Neural cell (in vitro differentiated cells): ENCODE data around the gene MLC1. TPM values are rescaled to one million over a fixed set of nuclear protein-coding genes. Genes with fewer than 3 reads are reported as not detected.

Experiments
- H2AFZ ChIP-seq: fragments of 200-600, 300-800 bp; sonication (generic), shearing (Covaris generic); 2 replicates; pipeline ENCODE4 v1.6.0; 2014; ENCODE audit warnings: low read depth, mild to moderate bottlenecking, antibody characterized with exemption, low read length, moderate library complexity
- H3F3A ChIP-seq: fragments of 200-600 bp; shearing (Covaris generic); 2 replicates; pipeline ENCODE4 v1.6.1; 2016; ENCODE audit warnings: mild to moderate bottlenecking, moderate library complexity, mixed read lengths, antibody characterized with exemption, low read length; ENCODE audit not compliant: insufficient read depth, poor library complexity, severe bottlenecking
- H3K27ac ChIP-seq: fragments of 200-600, 300-800 bp; sonication (generic), shearing (Covaris generic); 2 replicates; pipeline ENCODE4 v1.5.1; 2014; ENCODE audit warnings: mild to moderate bottlenecking, low read length, moderate library complexity
- H3K27me3 ChIP-seq: fragments of 300-800, 200-600 bp; sonication (generic), shearing (Covaris generic); 2 replicates; pipeline ENCODE4 v1.6.0; 2014; ENCODE audit warnings: mild to moderate bottlenecking, low read depth, low read length, moderate library complexity; ENCODE audit not compliant: insufficient read depth
- H3K36me3 ChIP-seq: fragments of 300-800, 200-600 bp; sonication (generic), shearing (Covaris generic); 2 replicates; pipeline ENCODE4 v1.5.1; 2014; ENCODE audit warnings: mild to moderate bottlenecking, antibody characterized with exemption, low read length, moderate library complexity; ENCODE audit not compliant: insufficient read depth
- H3K4me2 ChIP-seq: fragments of 300-800, 200-600 bp; sonication (generic), shearing (Covaris generic); 2 replicates; pipeline ENCODE4 v1.6.0; 2014; ENCODE audit warnings: mild to moderate bottlenecking, low read length
- H3K4me3 ChIP-seq: fragments of 300-800, 200-600 bp; sonication (generic), shearing (Covaris generic); 2 replicates; pipeline ENCODE4 v1.5.1; 2014; ENCODE audit warnings: mild to moderate bottlenecking, low read length, moderate library complexity
- H3K79me2 ChIP-seq: fragments of 200-600 bp; shearing (Covaris generic); replicated peaks from 2 replicates; pipeline ENCODE4 v1.6.0; 2014; ENCODE audit warnings: mild to moderate bottlenecking, low read length, moderate library complexity; ENCODE audit not compliant: insufficient read depth
- H3K9ac ChIP-seq: fragments of 300-800, 200-600 bp; sonication (generic), shearing (Covaris generic); 2 replicates; pipeline ENCODE4 v1.6.1; 2016; ENCODE audit warnings: mild to moderate bottlenecking, low read length, mixed read lengths
- H3K9me2 ChIP-seq: fragments of 200-600 bp; shearing (Covaris generic); 2 replicates; pipeline ENCODE4 v1.6.1; 2016; ENCODE audit warnings: mild to moderate bottlenecking, low read length, mixed read lengths; ENCODE audit not compliant: insufficient read depth
- H3K9me3 ChIP-seq: fragments of 200-600, 300-800 bp; sonication (generic), shearing (Covaris generic); 2 replicates; pipeline ENCODE4 v1.6.1; 2016; ENCODE audit warnings: mild to moderate bottlenecking, mixed run types, low read length, moderate library complexity, mixed read lengths
- H4K20me1 ChIP-seq: fragments of 200-600 bp; shearing (Covaris generic); 2 replicates; pipeline ENCODE4 v1.6.1; 2016; ENCODE audit warnings: mild to moderate bottlenecking, mixed run types; ENCODE audit not compliant: insufficient read depth
- CTCF ChIP-seq: fragments of 450-650 bp; IDR thresholded peaks from 2 replicates; pipeline ENCODE4 v1.5.1; 2014; ENCODE audit warnings: antibody characterized with exemption, mild to moderate bottlenecking, moderate library complexity; ENCODE audit not compliant: poor library complexity, severe bottlenecking
- EP300 ChIP-seq: fragments of 450-650 bp; conservative IDR thresholded peaks from 2 replicates; pipeline ENCODE4 v1.6.1; 2014; ENCODE audit warnings: antibody characterized with exemption, mild to moderate bottlenecking, moderate library complexity; ENCODE audit not compliant: poor library complexity, severe bottlenecking
- EZH2 ChIP-seq: fragments of 200-600, 300-800 bp; shearing (Covaris generic), sonication (generic); IDR thresholded peaks from 2 replicates; pipeline ENCODE4 v1.6.1; 2014; ENCODE audit warnings: antibody characterized with exemption, low read length, borderline replicate concordance, mild to moderate bottlenecking; ENCODE audit not compliant: insufficient read depth, poor library complexity, severe bottlenecking
- MXI1 ChIP-seq: fragments of 450-650 bp; conservative IDR thresholded peaks from 2 replicates; pipeline ENCODE4 v1.6.1; 2014; ENCODE audit warnings: antibody characterized with exemption, mild to moderate bottlenecking; ENCODE audit not compliant: poor library complexity, severe bottlenecking
- POLR2AphosphoS5 ChIP-seq: IDR thresholded peaks from 2 replicates; pipeline ENCODE4 v1.6.1; 2012
- RAD21 ChIP-seq: fragments of 450-650 bp; conservative IDR thresholded peaks from 2 replicates; pipeline ENCODE4 v1.6.1; 2014; ENCODE audit warnings: antibody characterized with exemption, mild to moderate bottlenecking, moderate library complexity
- REST ChIP-seq: IDR thresholded peaks from 2 replicates; pipeline ENCODE4 v1.6.1; 2012; ENCODE audit warnings: borderline replicate concordance
- SMC3 ChIP-seq: fragments of 450-650 bp; conservative IDR thresholded peaks from 2 replicates; pipeline ENCODE4 v1.6.1; 2014; ENCODE audit warnings: antibody characterized with exemption, mild to moderate bottlenecking, moderate library complexity; ENCODE audit not compliant: poor library complexity
- TAF1 ChIP-seq: IDR thresholded peaks from 2 replicates; pipeline ENCODE4 v1.6.1; 2012; ENCODE audit warnings: low read depth
- polyA plus RNA-seq: library from polyadenylated mRNA; depleted of rRNA; stranded (reverse); fragments of >200 nt; gene quantifications from 2 replicates; pipeline ENCODE4 v1.2.3, GENCODE V29; 2014

Gene MLC1
- polyA plus RNA-seq, 1 donor from 2014 or later: not detected

- H3K79me2 ChIP-seq: no peaks in the 10 kb centered on the region
- H3K9me3 ChIP-seq: no peaks in the 10 kb centered on the region
- H3K36me3 ChIP-seq: no peaks in the 10 kb centered on the region
- no peaks in the 10 kb centered on the region for H4K20me1 ChIP-seq
- H3K27ac ChIP-seq: no peak overlapping the region
- no peak overlapping the region for H3K4me3 ChIP-seq
- H2AFZ ChIP-seq: no peak overlapping the region
- no peaks in the 10 kb centered on the region for H3F3A ChIP-seq
- TF ChIP-seq EZH2: no peak
- H3K4me2 ChIP-seq: no peak overlapping the region
- no peaks in the 10 kb centered on the region for H3K9me2 ChIP-seq
- no peak overlapping the region for H3K9ac ChIP-seq
- peaks cover 48% of the 10 kb centered on the region for H3K27me3 ChIP-seq
Observed at GRCh38 chr22:50011447-50012210, 73.6 kb downstream of the MLC1 start.

GRCh38 chr22:50010676-50011446 lies 74.4 kb downstream of the MLC1 start:
- Histone ChIP-seq H3K9me3 (no peaks in the 10 kb centered on the region), H3K4me3 (no peak overlapping the region), H3F3A (no peaks in the 10 kb centered on the region), H2AFZ (no peak overlapping the region), H3K36me3 (no peaks in the 10 kb centered on the region), H3K27ac (no peak overlapping the region), H3K9me2 (no peaks in the 10 kb centered on the region), H3K27me3 (peaks cover 46% of the 10 kb centered on the region), H3K9ac (no peak overlapping the region), H3K79me2 (no peaks in the 10 kb centered on the region), H3K4me2 (no peak overlapping the region), H4K20me1 (no peaks in the 10 kb centered on the region)
- TF ChIP-seq TAF1 (no peak), MXI1 (no peak), EP300 (no peak), RAD21 (no peak), SMC3 (no peak), CTCF (no peak), EZH2 (no peak), REST (no peak), POLR2AphosphoS5 (no peak)
